Endodermal cell (in vitro differentiated cells): ENCODE results near the gene RIMOC1. TPM values are rescaled to one million over a fixed set of nuclear protein-coding genes. Genes with fewer than 3 reads are reported as not detected.

Experiments used
- DNase-seq: peaks from one replicate; pipeline ENCODE4 v3.0.0-alpha.2; 2017
- H3K27ac ChIP-seq: 2 replicates; pipeline ENCODE4 v1.5.1; 2013; ENCODE audit warnings: mild to moderate bottlenecking, low read depth, low read length, moderate library complexity
- H3K27me3 ChIP-seq: 2 replicates; pipeline ENCODE4 v1.6.1; 2013; ENCODE audit warnings: mild to moderate bottlenecking, low read length, moderate library complexity; ENCODE audit not compliant: insufficient read depth, control insufficient read depth, poor library complexity, severe bottlenecking
- H3K36me3 ChIP-seq: 2 replicates; pipeline ENCODE4 v1.7.0; 2013; ENCODE audit warnings: mild to moderate bottlenecking, low read length, moderate library complexity; ENCODE audit not compliant: control insufficient read depth, insufficient read depth
- H3K4me1 ChIP-seq: one replicate; pipeline ENCODE4 v1.7.0; 2013; ENCODE audit warnings: low read length; ENCODE audit not compliant: control insufficient read depth, insufficient read depth
- H3K4me3 ChIP-seq: 2 replicates; pipeline ENCODE4 v1.5.1; 2013; ENCODE audit warnings: mild to moderate bottlenecking, low read length, moderate library complexity
- H3K9ac ChIP-seq: 2 replicates; pipeline ENCODE4 v1.6.1; 2013; ENCODE audit warnings: mild to moderate bottlenecking, low read length, moderate library complexity; ENCODE audit not compliant: poor library complexity, severe bottlenecking; ENCODE audit errors: extremely low read depth
- H3K9me3 ChIP-seq: 2 replicates; pipeline ENCODE4 v1.6.1; 2013; ENCODE audit warnings: mild to moderate bottlenecking, low read length, moderate library complexity; ENCODE audit not compliant: control insufficient read depth
- H3K27ac Mint-ChIP-seq: 2 replicates; pipeline ENCODE4 v1.8.0; 2020; ENCODE audit warnings: mixed read lengths
- H3K27me3 Mint-ChIP-seq: 2 replicates; pipeline ENCODE4 v1.8.0; 2021; ENCODE audit warnings: mild to moderate bottlenecking, mixed read lengths; ENCODE audit not compliant: insufficient read depth
- H3K36me3 Mint-ChIP-seq: 2 replicates; pipeline ENCODE4 v1.8.0; 2020; ENCODE audit warnings: low read depth, mixed read lengths
- H3K4me1 Mint-ChIP-seq: 2 replicates; pipeline ENCODE4 v1.8.0; 2020; ENCODE audit warnings: mixed read lengths
- H3K4me3 Mint-ChIP-seq: 2 replicates; pipeline ENCODE4 v1.8.0; 2020; ENCODE audit warnings: mild to moderate bottlenecking, moderate library complexity, mixed read lengths
- H3K9me3 Mint-ChIP-seq: 2 replicates; pipeline ENCODE4 v1.8.0; 2020; ENCODE audit warnings: mild to moderate bottlenecking, mixed read lengths
- CTCF ChIP-seq: fragments of 200-600 bp; sonication (generic); conservative IDR thresholded peaks from 2 replicates; pipeline ENCODE4 v1.5.0; 2021; ENCODE audit warnings: antibody characterized with exemption, mild to moderate bottlenecking
- WGBS, 2 experiments: methylation state at CpG; one replicate each; pipeline versions ENCODE4 v1.1.5 to v1.1.7; 2013; ENCODE audit warnings: missing lambda C conversion rate in 2 of 2, mixed read lengths in 1 of 2; ENCODE audit not compliant: insufficient coverage in 1 of 2, insufficient read length in 1 of 2; 5-methylcytosine and 5-hydroxymethylcytosine counted together
- total RNA-seq, 2 donors: library from RNA; stranded (reverse); fragmentation: NEBNext Ultra II Directional in 1 of 2; extraction: Animal tissue kit (Norgen Biotek cat#: 25700) in 1 of 2; gene quantifications; 2 replicates in 1 of 2; 3 replicates in 1 of 2; pipeline ENCODE4 v1.2.1, GENCODE V29; 2021

Gene RIMOC1
- total RNA-seq, 2 donors from 2014 or later: 46.5 to 47.0 TPM

- H3K4me1 Mint-ChIP-seq: peaks cover 19% of the 10 kb centered on the region
- 80 to 83% methylated on average over 1 to 2 of the region's 2 CpGs for WGBS, 2 experiments
- H3K9me3 Mint-ChIP-seq: peaks cover 12% of the 10 kb centered on the region
Measured at GRCh38 chr5:41876678-41877077, 27.5 kb upstream of the RIMOC1 start.

GRCh38 chr5:41877408-41877807, 26.7 kb upstream of the RIMOC1 start:
- H3K9me3 ChIP-seq: peaks cover 29% of the 10 kb centered on the region
- DNase-seq: no peak
- no peak overlapping the region for H3K4me3 ChIP-seq
- no peaks in the 10 kb centered on the region for H3K27me3 ChIP-seq
- Mint-ChIP-seq H3K36me3 (no peaks in the 10 kb centered on the region), H3K4me1 (peaks cover 19% of the 10 kb centered on the region), H3K4me3 (no peak overlapping the region), H3K9me3 (peaks cover 12% of the 10 kb centered on the region), H3K27ac (no peak overlapping the region), H3K27me3 (peaks cover 11% of the 10 kb centered on the region)
- peaks cover 5% of the 10 kb centered on the region for H3K4me1 ChIP-seq
- H3K9ac ChIP-seq: no peak overlapping the region
- H3K27ac ChIP-seq: no peak overlapping the region
- 88% methylated on average over 1 of the region's 1 CpG; no CpG with 5 or more reads in 1 of the 2 experiments for WGBS, 2 experiments
- no peak for TF ChIP-seq CTCF
- no peaks in the 10 kb centered on the region for H3K36me3 ChIP-seq

More at GRCh38 chr5:41876678-41877077, 27.5 kb upstream of the RIMOC1 start:
- no peak for TF ChIP-seq CTCF
- Histone ChIP-seq H3K4me3 (no peak overlapping the region), H3K9ac (no peak overlapping the region), H3K4me1 (peaks cover 5% of the 10 kb centered on the region), H3K9me3 (peaks cover 29% of the 10 kb centered on the region), H3K27ac (no peak overlapping the region), H3K36me3 (no peaks in the 10 kb centered on the region), H3K27me3 (peaks cover 7% of the 10 kb centered on the region)
- no peak for DNase-seq
- H3K27ac Mint-ChIP-seq: no peak overlapping the region
- peaks cover 16% of the 10 kb centered on the region for H3K27me3 Mint-ChIP-seq
- H3K4me3 Mint-ChIP-seq: no peak overlapping the region
- no peaks in the 10 kb centered on the region for H3K36me3 Mint-ChIP-seq

GRCh38 chr5:41878173-41878572, 26.0 kb upstream of the RIMOC1 start:
- Mint-ChIP-seq H3K27ac (no peak overlapping the region), H3K4me3 (no peak overlapping the region), H3K9me3 (peaks cover 12% of the 10 kb centered on the region), H3K36me3 (no peaks in the 10 kb centered on the region), H3K4me1 (peaks cover 20% of the 10 kb centered on the region), H3K27me3 (peaks cover 11% of the 10 kb centered on the region)
- DNase-seq: no peak
- H3K27ac ChIP-seq: no peak overlapping the region
- no peaks in the 10 kb centered on the region for H3K36me3 ChIP-seq
- no peak overlapping the region for H3K9ac ChIP-seq
- TF ChIP-seq CTCF: no peak
- peak overlapping the region; percentile 26 for H3K4me3 ChIP-seq
- peaks cover 5% of the 10 kb centered on the region for H3K4me1 ChIP-seq
- H3K27me3 ChIP-seq: no peaks in the 10 kb centered on the region
- H3K9me3 ChIP-seq: peaks cover 29% of the 10 kb centered on the region
- 83 to 94% methylated on average over 1 to 2 of the region's 2 CpGs for WGBS, 2 experiments
